Measurements from ENCODE around the gene NR6A1. TPM values are rescaled to one million over a fixed set of nuclear protein-coding genes. Genes with fewer than 3 reads are reported as not detected.

NR6A1 gene
- total RNA-seq, 1 donor from 2014 or later = 6.0 TPM

DNA sequence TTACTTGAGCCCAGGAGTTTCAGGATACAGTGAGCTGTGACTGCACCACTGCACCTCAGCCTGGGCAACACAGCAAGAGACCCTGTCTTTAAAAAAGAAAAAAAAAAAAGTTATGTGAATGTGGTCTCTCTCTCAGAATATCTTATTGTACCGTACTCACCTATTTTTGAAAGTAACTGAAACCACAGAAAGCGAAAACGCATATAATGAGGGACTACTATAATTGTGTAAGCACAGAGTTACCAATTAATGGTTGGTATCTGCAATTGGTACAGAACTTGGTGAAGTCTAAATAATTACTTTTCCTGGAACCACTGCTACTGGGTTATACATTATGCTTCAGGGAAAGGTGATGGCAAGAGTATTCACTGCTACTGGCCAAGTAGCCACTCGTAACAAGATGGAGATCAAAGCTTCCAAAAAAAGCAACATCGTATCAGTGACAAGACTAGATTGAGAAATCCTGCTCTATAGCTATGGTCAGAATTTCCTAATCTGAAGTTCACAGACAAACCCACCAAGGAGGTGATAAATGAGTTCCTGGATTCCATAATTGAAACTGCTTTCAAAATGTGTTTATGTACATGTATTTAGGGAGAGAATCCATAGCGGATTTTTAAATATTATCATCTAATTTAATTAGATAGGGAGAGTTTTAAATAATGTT lies 82.7 kb downstream of the NR6A1 start:
- no peak for DNase-seq (ENCODE audit: low read depth)

DNA sequence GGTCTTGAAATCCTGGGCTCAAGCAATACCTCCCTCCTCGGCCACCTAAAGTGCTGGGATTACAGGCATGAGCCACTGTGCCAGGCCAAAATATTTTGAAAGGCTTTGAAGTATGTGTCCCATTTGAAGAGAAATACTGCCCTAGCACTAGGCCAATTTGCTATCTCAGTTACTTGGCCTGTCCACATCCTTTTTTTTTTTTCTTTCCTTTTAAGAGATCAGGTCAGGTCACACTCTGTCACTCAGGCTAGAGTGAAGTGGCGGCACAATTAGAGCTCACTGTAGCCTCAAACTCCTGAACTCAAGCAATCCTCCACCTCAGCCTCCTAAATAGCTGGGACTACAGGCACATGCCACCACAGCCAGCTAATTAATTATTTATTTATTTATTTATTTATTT lies 84.2 kb downstream of the NR6A1 start:
- DNase-seq (ENCODE audit: low read depth) = no peak

DNA sequence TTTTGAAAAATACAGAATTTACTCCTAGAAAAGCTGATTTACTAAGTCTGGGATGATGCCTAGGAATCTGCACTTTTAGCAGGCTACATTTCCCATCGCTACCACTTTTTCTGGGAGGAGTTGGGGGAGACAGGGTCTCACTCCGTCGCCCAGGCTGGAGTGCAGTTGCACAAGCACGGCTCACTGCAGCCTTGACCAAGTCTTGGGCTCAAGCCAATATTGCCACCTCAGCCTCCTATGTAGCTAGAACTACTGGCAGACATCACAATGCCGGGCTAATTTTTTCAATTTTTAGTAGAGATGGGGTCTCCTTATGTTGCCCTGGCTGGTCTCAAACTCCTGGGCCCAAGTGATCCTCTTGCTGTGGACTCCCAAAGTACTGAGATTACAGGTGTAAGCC lies 85.9 kb downstream of the NR6A1 start:
- DNase-seq (ENCODE audit: low read depth) = peak; percentile 56

DNA sequence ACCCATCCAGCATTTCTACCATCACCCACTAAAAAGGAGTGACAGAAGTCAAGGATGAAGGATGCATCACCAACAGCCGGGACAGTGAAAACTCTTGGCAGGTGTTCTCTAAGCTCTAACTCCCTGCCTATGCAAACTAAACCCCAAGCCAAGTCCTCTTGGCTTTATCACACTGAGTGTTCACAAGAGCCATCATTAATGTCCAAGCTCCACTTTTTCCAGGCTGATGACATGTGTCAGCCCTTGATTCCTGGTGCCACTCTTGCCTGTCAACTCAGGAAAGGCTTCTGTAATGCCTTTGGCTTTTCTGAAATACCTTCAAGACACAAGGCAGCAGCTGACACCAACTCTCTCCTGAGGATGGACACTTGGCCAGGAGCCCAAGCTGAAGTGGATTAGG lies 86.9 kb downstream of the NR6A1 start:
- DNase-seq (ENCODE audit: low read depth) = no peak

DNA sequence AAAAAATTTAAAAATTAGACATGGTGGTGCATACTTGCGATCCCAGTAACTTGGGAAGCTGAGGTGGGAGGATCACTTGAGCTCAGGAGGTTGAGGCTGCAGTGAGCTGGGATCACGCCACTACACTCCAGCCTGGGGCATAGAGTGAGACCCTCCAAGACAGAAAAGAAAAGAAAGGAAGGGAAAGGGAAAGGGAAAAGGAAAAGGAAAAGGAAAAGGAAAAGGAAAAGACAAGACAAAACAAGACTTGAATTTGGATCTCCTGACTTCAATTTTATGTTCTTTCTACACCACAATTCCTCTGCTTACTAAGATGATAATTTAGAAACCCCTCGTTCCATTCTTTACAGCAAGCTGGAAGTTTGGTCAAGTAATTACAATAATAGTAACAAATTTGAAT lies 88.1 kb downstream of the NR6A1 start:
- DNase-seq (ENCODE audit: low read depth) = no peak

DNA sequence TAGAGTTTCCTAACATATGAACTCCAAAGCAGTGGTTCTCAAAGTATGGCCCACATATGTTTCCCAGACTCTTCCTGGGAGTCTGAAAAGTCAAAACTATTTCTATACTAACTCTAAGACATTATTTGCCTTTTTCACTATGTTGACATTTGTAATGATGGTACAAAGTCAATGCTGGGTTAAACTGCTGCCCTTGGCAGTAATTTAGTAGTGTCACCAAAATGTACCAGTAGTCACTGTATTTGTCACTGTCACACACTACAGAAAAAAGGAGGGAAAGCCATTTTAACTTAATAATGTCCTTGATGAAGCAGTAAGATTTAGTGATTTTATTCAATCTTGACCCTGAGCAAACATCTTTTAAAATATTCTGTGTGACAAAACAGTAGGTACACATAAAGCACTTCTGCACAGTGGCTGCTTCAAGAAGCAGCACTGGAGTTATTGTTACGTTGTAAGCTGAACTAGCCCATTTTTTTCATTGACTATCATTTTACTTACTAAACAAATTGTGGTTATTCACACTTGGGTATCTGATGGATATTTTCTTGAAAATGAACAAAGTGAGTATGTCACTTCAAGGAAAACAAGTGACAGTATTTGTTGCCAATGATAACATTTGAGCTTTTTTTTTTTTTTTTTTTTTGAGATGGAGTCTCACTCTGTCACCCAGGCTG lies 90.3 kb downstream of the NR6A1 start:
- no peak for DNase-seq (ENCODE audit: low read depth)

DNA sequence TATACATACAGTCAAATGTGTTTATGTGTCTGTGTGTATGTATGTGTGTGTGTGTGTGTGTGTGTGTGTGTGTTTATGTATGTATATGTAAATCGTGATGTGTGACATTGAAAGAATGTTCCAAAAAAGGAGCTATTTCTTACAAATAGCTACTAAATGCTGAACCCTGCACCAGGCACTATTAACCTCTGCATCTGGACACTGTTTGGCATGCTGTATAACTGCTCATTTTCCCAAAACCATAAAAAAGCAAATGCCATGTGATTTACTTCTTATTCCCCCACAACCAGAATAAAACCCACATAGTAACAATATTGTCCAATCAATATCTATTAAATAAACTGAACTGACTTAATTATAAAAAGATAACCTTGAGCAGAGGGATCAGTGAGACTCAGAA lies 91.1 kb downstream of the NR6A1 start:
- no peak for DNase-seq (ENCODE audit: low read depth)

DNA sequence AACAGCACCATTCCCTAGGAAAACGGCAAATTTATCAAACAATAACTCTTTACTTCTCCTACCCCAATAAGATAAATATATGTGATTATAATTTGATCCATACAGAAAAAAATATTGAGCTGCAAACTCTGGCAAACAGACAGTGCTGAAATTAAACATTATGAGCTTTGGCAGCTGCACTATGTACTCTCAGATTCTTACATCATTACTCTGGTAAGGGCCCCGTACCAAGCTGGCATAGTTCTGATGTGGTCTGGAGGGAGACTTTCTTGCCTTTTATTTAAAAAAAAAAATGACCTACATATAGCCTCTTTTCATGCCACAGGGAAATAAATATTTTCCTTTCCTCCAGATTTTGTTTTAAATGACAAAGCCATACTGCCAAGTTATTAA lies 95.0 kb downstream of the NR6A1 start:
- DNase-seq (ENCODE audit: low read depth) = no peak

DNA sequence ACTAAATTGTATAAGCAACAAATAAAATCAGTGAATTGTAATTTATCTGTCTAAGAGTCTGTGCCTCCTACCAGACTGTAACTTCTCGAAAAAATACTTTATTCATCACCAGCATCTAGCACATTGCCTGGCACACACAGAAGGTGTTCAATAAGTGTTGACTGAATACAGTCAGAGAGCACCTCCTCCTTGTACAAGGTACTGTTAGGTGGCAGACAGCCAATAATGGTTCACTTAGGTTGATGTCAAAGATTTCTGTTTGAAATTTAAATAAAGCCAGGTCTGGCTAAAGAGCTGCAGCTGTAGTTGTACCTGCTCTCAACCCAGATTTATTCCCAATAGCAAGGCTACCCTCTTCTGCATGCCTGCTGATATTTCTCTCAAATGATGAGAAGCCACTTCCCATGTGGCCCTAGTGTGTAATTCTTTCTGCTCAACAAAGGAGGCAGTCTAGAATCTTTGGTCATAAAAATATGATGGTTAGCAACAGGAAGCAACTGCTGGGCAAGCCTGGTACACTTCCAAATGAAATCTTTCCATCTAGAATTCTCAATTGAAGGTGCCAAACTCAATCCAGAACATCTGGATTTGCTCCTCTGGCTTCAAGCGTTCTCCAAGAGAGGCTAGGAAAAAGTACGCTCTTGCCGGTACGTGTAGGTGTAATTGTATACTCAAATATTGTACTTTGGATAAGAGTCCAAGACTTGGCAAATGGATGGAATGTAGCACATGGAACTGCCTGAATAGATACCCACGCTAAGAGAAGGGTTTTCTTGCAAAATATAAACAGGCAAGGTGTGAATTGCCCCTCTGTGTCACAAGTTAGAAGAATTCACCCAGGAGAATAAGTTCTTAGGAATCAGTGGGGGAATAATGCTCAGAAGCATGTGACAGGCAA lies 95.6 kb downstream of the NR6A1 start:
- peak; percentile 27 for DNase-seq (ENCODE audit: low read depth)

DNA sequence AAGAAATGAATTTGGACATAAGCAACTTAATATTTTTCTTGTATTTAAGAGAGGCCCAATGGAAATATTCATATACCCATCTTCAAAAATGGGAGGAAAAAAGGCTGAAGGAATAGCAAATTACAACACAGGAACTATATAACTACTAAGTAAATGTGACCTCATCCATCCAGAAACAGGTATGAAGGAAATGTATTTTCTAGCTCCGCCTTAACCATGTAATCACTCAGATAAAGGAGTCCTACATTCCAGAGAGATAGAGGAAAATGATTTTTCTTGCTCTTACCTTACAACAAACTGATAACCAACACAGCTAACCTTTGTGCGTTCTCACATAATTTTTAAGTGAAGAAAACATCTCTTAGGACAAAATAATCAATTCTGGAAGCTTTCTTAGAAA lies 96.5 kb downstream of the NR6A1 start:
- no peak for DNase-seq (ENCODE audit: low read depth)

DNA sequence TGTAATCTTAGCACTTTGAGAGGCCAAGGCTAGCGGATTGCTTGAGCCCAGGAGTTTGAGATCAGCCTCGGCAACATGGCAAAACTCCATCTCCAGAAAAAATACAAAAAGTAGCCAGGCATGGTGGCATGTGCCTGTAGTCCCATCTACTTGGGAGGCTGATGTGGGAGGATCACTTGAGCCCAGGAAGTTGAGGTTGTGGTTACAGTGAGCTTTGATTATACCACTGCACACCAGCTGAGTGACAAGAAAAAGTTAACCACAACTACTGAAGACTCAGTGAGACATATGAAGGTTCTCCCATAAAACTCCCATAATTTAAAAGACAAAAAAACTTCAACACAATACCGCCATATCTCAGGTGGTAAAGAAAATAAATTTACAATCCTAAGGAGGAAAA lies 98.0 kb downstream of the NR6A1 start:
- no peak for DNase-seq (ENCODE audit: low read depth)

DNA sequence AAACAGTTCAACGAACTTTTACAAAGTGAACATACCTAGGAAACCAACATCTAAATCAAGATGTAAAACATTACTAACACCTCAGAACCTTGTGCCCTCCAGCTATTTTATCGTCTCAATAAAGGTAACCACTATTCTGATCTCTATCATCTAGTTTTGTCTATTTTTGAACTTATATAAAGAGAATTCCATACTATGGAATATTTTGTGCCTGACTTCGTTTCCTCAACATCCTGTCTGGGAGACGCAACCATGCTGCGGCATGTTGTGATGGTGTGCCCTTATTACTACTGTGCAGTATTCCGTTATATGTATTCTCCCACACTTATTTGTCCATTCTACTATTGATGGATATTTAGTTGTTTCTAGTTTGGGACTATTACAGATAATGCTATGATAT lies 99.2 kb downstream of the NR6A1 start:
- no peak for DNase-seq (ENCODE audit: low read depth)

DNA sequence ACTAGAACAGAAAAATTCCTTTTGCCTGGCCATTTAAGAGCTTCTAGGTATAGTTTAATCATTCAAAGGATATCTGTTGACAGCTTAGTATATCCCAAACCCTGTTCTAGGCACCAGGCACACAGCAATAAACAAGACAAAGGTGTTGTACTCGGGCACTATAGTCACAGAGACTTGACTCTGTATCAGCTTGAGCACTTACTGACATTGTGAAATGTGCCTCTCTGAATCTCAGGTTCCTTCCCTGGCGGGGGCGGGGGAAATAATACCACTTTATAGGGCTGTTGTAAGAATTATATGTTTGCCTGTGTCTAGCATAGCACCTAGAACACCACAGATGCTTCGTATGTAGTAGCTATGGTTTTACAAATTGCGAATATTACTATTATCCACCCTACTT lies 104.5 kb downstream of the NR6A1 start:
- no peak for DNase-seq (ENCODE audit: low read depth)

DNA sequence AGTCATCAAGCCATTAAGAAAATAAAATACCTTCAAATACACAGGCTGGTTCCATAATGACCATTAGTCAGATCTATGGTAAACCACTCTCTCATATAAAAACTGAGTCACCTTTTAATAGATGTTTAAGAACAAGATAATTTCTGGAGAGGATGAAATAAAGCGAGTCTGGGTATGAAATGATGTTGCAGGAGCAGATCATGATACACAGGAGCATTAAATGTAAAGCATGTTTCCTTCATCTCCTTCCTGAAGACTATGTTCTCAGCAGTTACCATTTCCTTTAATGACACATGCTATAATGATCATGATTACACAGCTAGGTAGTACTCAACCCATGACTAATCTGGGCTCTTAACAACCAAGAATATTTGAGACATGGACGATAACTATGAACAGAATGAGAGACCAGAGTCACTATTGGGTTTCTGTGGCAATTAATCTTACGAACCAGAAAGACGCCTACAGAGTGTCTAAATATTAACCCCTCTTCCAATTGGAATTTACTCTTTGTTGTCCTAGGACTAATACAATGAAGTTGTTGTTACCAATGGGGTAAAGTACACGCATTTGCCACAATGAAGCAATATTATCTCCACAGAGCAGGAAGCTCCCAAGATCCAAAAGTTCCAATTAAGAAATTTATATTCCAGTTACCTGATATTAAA lies 105.6 kb downstream of the NR6A1 start:
- peak; percentile 96 for DNase-seq (ENCODE audit: low read depth)

DNA sequence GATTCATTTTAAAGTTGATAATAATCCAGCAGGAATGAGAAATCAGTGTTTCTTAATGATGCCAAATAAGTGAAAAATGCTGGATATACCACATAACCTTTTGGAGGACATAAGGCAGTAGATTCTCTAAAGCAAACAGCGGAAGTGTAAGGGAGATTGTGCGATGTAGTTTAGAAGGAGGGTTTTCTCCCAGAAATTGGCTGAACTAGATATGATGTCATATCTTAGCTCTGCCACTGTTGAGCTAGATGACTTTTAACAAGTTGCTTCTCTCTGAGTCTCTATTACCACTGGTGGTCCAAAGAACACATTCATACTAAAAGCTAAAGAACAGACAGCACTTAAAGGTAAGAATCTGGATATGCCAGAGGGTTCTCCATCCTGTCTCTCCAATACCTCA lies 107.0 kb downstream of the NR6A1 start:
- no peak for DNase-seq (ENCODE audit: low read depth)

DNA sequence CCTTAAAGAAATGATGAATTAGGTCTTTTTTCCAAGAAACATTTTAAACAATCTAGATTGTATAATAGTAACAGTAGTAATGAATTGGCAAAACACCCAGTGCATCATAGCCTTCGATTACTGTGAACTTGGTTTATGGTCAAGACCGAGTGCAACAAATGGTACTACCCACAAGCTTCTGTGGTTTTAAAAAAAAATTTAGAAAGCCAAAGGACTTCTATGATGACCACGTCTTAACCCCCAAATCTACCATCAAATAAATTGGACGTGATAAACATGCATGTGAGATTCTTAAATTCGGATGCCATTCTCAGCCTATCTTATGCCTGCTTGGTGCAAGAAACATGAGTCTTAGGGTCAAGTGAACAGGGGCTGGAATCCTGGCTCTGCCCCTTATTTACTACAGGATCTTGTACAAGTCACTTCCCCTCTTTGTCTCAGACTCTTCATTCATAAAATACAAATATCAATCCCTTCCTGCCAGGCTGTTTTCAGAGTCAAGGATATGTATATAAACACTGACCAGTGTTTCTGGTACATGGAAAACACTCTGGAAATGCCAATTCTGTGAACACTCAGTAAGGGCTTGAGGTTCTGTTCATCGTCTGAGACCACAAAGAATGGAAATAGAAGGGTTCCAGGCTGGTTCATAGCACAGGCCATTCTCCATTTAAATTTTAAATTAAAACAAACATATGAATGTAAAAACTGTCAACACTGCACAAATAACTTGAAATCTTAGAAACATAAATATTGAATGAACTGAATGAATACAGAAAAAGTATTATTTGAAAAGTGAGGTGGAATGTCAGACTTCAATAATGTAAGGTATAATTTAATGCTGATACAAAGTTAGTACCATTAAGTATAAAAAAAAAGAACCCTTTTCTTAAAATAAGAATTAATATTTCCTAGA lies 107.8 kb downstream of the NR6A1 start:
- DNase-seq (ENCODE audit: low read depth) = no peak

DNA sequence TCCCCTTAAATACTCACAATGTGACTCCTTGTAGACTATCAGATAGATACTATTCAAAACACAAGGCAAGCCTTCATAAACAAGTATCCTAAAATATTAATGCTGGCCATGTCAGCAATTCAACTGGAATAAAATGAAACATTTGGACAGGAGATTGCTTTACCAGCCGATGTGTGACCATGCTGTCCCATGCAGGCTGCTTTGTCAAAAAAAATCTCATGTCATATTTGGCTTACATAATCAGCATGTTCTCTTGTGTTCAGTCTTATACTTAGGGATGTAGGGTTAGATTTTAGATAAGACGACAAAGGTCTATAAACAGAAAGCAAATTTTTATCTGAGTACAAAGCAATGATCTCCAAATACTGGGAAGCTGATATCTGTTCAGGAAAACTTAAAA lies 108.5 kb downstream of the NR6A1 start:
- no peak for DNase-seq (ENCODE audit: low read depth)

DNA sequence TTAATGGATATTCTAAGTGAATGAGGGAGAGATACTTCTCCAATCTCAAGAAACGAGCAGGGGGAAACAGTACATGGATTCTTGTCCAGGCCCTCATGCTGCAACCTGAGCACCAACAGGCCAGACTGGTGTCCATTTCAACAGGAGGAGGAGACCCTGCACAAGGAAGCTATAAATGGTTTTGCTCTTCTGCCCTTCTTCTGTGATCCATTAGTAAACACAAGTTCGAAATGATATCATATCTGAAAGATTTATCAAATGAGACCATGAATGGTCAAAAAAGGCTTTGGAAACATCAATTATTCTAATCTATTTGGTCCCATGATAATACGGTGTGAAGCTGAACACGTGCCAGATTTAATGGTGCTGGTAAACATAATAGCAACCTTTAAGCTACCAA lies 109.8 kb downstream of the NR6A1 start:
- DNase-seq (ENCODE audit: low read depth) = no peak

DNA sequence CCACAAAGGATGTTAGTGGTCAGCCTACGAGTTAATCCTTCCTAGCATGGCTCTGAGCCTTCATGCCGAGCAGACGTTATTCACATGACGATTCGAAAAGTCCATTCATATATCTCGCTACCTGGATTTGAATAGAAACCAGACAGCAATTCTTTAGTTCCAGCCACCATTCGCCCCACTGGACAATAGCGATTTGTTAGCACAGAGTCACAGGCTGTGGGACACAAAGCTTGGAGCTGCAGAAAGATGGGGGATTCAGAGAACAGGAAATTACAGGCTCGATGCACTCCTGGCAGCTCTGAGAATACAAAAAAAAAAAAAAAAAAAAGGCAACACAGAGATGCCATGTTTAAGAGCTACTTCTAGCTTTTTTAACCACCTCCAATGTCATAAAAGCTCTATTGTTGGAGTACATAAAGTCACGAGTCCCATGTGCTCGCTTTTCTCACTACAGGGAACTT lies 110.7 kb downstream of the NR6A1 start:
- DNase-seq (ENCODE audit: low read depth) = peak; percentile 70

DNA sequence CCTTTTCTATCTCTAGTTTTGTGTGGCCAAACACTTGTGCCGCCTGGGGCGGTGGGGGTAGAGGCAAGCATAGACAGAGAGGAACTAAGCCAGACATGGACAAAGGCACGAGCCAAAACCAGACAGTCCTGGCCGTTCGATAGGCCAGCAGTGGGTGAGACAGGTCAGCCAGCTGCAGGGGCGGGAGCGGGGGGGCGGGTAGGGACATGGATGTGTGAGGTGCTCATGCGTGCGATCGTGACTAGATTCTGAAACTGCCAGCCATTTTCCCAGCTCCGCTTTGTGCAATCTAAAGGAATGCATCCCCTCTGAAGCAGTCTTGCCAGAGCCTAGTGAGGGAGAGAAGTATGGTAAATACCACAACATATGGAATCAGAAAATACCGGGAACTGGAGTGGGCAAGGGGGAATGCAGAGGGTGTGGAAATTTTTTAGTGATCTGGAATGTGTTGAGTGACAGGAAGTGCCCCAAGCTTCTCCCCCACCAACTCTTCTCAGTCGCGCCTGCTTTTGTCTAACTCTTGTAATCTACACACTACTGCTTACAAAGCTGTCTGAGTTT lies 111.9 kb downstream of the NR6A1 start:
- DNase-seq (ENCODE audit: low read depth) = peak; percentile 86
